DMS114 treated with DMSO at 0.1 percent for 48 hours (cell line): Measurements from ENCODE around the gene SLC6A13.
A peak's percentile ranks its signal among the peaks of the same experiment; 100 is the strongest.

Experiments
- DNase-seq: peaks from one replicate; lab custom pipeline; 2025; ENCODE audit not compliant: unreplicated experiment; lab: John Stamatoyannopoulos, UW

The SLC6A13 gene

GRCh38 chr12:234891-235415 is 27.7 kb downstream of the SLC6A13 start:
- DNase-seq = no peak

- no peak for DNase-seq
Observed at GRCh38 chr12:234019-234418, 28.6 kb downstream of the SLC6A13 start.

- no peak for DNase-seq
Observed at GRCh38 chr12:233615-233968, 29.0 kb downstream of the SLC6A13 start.

- DNase-seq = no peak
Observed at GRCh38 chr12:232731-233614, 29.7 kb downstream of the SLC6A13 start.

GRCh38 chr12:230925-231671 is 31.5 kb downstream of the SLC6A13 start:
- DNase-seq = no peak

DNA sequence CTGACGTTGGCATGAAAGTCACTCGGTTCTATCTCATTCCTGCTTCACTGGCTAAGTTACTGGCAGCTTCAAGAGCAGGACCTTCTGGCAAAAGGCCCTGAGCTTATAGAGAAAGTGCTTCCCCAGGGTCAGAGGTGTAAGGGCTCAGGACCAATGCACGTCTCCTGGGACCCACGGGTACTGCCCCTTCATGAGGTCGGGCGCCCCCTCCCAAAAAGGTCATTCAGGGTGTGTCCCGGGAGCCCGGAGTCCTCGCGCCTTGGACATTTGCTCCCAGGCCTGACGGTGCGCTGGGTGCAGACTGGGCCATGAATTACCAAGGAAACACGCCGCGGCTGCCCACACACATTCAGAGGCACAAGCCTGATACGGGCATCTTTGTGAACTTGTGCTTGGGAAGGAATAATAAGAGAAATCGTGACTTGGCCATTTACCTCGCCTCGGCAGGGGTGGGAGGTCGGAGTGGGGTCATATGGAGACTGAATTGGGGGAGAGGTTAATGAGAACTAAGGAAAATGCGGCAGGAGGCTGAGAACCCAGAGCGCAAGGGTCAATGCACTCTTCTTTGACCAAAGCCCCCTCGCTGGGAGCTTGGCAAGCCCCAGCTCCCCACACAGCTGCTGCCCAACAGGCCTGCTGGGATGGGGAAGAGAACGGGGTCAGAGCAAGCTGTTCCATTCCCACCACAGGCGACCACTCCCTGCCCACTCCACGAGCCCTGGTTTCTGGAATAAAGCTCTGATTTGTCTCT is 33.0 kb downstream of the SLC6A13 start:
- no peak for DNase-seq

DNA sequence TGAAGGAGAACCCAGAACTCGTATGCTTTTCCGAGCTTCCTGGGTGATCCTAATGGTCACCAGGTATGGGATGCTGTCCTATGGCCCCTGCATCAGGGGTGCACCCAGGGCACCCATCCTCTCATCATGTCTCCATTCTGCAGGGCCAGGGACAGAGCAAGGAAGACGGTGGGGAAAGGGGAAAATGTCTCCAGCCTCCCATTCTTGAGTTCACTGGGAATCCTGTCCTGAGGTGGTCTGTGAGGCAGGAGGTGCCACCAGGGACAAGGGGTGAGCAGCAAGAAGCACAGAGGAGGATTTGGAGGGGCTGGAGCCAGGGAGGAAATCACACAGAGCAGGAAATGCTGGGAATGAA is 33.8 kb downstream of the SLC6A13 start:
- no peak for DNase-seq

DNA sequence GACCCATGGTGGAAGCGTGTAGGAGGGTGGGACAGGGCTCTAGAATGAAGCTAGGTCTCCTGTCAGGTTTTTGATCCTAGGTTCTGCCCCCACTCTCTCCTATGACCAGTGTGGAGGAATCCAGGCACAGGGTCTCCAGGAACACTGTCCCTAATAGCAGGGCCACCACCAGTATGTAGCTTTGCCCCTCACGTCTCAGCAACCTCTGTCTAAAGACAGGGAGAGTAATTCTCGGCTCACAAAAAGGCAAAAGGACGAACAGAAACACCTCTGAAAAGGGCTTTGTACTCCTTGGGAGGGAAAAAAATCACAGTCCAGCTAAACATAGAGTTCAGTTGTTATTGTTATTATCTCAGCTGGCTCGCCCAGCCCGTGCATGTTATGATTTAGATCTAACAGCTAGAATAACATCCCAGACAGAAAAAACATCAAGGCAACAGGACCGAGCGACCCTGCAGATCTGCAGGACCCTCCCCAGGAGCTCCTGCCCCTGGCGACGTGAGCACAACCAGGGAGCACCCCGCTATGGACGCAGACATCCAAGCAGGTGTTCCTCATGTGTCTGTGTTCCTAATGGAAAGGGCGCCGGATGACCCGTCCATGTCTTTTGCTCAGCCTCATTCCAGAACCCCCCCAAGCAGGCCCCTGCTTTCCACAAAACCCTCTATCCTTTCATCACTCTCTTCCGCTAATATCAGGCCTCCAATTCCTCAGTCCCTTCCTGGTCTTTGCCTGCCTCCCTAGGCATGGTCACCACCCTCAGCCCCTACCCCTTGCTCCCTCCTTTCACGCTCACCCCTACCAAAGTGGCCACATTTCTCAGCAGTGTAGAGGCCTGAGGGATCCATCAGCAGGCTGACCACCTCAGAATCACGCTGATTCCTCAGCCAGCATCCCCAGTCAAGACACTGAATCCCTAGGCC is 34.5 kb downstream of the SLC6A13 start:
- no peak for DNase-seq

DNA sequence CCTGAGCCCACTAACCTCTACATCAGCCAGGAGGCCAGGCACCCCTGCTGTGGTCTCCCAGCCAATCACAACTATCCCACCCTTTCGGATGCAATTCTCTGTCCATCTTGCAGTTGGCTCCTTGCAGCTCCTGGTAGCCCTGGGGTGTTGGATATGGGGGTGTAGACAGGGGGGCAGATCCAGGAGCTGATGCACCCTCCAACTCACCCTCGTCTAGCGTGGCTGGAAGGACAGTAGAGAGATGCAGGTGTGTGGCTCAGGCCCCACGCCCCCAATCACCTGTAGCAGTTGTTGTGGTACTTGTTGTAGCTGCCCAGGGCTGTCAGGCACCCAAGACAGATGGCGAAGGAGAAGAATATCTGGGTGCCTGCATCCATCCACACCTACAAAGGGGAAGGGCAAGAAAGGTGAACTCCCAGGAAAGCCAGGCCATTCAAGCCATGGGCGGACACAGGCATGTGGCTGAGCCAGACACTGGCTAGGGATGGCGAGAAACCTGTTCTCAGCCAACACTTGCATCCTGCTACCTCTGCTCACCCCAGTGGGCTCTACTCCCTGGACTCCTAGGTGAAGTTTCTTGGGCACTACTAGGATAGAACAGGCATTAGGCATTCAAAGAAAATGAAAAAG is 35.2 kb downstream of the SLC6A13 start:
- no peak for DNase-seq

DNA sequence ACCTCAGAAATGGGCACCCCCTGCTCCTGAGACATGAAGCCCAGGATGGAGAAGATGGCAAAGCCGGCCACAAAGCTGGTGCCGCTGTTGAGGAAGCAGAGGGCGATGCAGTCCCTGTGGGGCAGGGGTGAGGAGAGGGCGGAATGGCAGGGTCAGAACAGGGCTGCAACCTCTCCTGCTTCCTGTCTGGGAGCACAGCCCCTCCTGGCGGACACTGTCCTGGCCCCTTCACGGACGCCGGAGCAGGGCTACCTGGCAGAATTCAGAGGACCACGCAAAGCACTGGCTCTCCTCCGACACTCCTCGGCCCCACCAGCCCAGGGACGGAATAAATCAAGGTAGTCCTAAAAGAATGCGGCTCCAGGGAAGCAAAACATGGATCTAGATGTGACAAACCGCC is 36.2 kb downstream of the SLC6A13 start:
- DNase-seq = no peak

DNA sequence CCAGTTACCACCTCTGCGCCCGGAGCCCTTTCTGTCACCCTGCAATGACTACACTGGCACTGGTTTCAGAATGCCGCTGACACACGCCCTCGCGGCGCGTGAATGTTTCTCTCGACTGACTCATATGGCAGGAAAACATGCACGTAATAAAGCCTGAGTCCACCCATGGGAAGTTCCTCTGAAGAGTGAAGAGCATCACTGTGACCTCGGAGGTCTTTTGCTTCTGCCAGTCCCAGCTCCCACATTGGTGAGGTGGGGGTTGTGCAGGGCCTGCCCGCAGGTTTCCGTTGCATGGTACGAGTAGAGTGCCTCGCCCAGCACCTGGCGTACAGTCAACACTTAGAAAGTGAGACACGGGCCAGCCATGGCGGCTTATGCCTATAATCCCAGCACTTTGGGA is 37.6 kb downstream of the SLC6A13 start:
- no peak for DNase-seq

GRCh38 chr12:224330-224729 is 38.3 kb downstream of the SLC6A13 start:
- no peak for DNase-seq

GRCh38 chr12:223841-224240 is 38.8 kb downstream of the SLC6A13 start:
- no peak for DNase-seq

DNA sequence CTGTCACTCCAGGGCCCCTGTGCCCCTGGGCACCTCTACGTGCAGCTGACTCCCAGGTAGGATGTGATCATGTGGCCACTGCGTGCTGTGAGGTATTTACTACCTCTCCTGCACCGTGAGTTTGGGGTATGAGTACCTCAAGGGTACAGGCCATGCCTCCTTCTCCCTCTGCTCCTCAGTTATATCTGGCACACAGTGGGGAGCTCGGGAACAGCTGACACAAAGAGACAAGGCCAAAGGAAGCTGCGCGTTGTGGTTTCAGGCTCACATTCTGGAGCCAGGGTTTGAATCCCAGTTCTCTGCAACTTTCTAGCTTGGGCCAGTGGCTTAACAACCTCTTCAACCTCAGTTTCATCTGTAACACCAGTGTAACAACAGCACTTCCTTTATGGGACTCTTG is 40.9 kb downstream of the SLC6A13 start:
- no peak for DNase-seq

GRCh38 chr12:220946-221550 is 41.6 kb downstream of the SLC6A13 start:
- no peak for DNase-seq

DNA sequence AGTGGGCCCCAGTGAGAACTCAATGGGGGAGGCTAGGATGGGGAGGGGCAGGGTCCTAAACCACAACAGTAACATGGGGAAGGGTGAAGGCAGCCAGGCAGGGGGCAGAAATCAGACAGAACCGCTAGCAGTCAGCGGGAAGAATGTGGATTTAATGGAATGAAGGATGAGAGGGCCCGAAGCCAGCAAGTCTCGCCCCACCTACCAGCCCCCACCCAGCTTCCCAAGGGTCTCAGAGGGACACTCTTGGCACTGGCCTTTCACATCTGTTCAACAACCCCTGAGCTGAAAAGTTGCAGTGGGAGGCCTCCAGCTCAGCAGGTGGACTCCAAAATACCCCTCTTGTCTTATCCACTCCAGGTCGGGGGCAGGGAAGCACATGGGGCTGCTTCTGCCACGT is 42.1 kb downstream of the SLC6A13 start:
- DNase-seq = no peak

GRCh38 chr12:219891-220352 is 42.7 kb downstream of the SLC6A13 start:
- peak; percentile 32 for DNase-seq

DNA sequence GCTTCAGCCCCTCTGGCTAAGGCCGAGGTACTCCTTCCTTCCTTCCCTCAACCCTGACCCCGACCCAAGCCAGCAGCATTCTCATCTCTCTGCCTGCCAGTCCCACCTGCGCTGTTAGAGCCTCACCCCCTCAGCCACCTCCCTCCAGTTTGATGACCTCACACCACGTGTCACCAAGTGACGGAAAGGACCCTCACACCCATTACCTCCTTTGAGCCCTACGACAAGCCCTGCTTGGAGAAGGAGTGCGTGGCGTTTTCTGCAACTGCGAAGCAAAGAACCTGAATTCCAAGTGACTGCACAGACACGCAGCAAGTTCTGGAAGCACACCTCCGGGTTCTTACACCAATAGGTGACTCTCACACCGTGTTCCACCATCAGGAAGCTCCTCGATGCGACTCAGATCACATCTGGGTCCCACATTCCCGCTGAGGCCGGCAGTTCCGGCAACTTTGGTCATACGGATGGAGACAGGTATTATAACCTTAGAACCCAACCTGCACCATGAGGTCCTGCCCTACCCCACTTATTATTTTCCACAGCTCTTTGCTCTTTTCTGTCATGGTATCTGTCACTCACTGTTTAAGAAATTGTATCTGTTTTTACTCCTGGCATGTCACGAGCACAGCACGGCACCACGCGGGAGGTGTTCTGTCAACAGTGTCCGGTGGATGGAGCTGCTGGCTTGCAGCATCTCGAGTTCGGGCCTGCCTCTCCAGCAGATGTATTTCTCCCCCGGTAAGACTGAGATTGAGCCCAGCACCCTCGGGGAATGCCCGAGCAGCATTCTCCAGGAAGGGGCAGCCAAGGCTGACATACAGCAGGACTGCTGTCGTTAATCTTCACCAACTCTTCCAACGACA is 43.7 kb downstream of the SLC6A13 start:
- DNase-seq = no peak

DNA sequence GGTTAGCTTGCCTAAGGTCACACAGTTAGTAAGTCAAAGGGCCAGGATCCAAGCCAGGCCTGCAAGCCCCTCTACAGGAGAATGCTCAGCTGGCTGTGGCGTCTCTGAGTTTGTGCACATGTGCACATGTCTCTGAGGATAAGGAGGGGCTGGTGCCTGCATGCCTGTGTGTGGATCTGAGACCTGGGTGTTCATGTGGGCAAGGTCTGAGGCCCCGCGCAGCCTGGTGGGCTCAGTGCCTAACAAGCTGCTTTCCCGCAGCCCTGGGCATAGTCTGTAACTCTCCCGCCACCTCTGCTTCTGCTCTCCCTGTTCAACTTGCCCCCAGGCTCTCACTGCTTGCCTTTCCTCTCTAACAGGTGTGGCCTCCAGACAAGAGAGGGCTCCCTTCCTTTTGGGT is 44.4 kb downstream of the SLC6A13 start:
- DNase-seq = no peak
